ENCODE data around the gene PPP1R8.
"Not testable (repeated sequence)": the region's sequence is repeated elsewhere in the genome, so short reads cannot be mapped to it uniquely, and the experiment has no call there.

Gene PPP1R8

GRCh38 chr1:27816921-27817630, 13.5 kb upstream of the PPP1R8 start:
- DNase-seq (ENCODE audit: low read depth) = no peak
- no peak overlapping the region for H3K4me3 ChIP-seq (ENCODE audit: low read depth, low read length)
- TF ChIP-seq CTCF (IDR thresholded peaks at IDR 0.05; ENCODE audit: control insufficient read depth, extremely low read depth, insufficient read depth) = no peak

- TF ChIP-seq CTCF (IDR thresholded peaks at IDR 0.05; ENCODE audit: control insufficient read depth, extremely low read depth, insufficient read depth) = no peak
Measured at GRCh38 chr1:27821761-27822315, 8.7 kb upstream of the PPP1R8 start.

GRCh38 chr1:27823784-27824183, 6.8 kb upstream of the PPP1R8 start:
- TF ChIP-seq CTCF (IDR thresholded peaks at IDR 0.05; ENCODE audit: control insufficient read depth, extremely low read depth, insufficient read depth) = no peak
- DNase-seq (ENCODE audit: low read depth) = no peak
- no peak overlapping the region for H3K4me3 ChIP-seq (ENCODE audit: low read depth, low read length)

More at GRCh38 chr1:27821761-27822315, 8.7 kb upstream of the PPP1R8 start:
- no peak for DNase-seq (ENCODE audit: low read depth)
- H3K4me3 ChIP-seq (ENCODE audit: low read depth, low read length) = no peak overlapping the region

- DNase-seq (ENCODE audit: low read depth) = no peak
- H3K4me3 ChIP-seq (ENCODE audit: low read depth, low read length) = no peak overlapping the region
- no peak for TF ChIP-seq CTCF (IDR thresholded peaks at IDR 0.05; ENCODE audit: control insufficient read depth, extremely low read depth, insufficient read depth)
Measured at GRCh38 chr1:27824411-27824810, 6.2 kb upstream of the PPP1R8 start.

- DNase-seq (ENCODE audit: low read depth) = not testable (repeated sequence)
- H3K4me3 ChIP-seq (ENCODE audit: low read depth, low read length) = peak overlapping the region; percentile 96
Measured at GRCh38 chr1:27829339-27829960, 1.1 kb upstream of the PPP1R8 start.

- DNase-seq (ENCODE audit: low read depth) = no peak
- H3K4me3 ChIP-seq (ENCODE audit: low read depth, low read length) = peak overlapping the region; percentile 96
- no peak for TF ChIP-seq CTCF (IDR thresholded peaks at IDR 0.05; ENCODE audit: control insufficient read depth, extremely low read depth, insufficient read depth)
Measured at GRCh38 chr1:27831568-27832410, 1.2 kb downstream of the PPP1R8 start.

- TF ChIP-seq CTCF (IDR thresholded peaks at IDR 0.05; ENCODE audit: control insufficient read depth, extremely low read depth, insufficient read depth) = no peak
- no peak for DNase-seq (ENCODE audit: low read depth)
- H3K4me3 ChIP-seq (ENCODE audit: low read depth, low read length) = no peak overlapping the region
Measured at GRCh38 chr1:27832762-27833161, 2.2 kb downstream of the PPP1R8 start.
